ENCODE results near the gene UNC119B.
A peak's percentile ranks its signal among the peaks of the same experiment; 100 is the strongest.
"Not testable (repeated sequence)": the region's sequence is repeated elsewhere in the genome, so short reads cannot be mapped to it uniquely, and the experiment has no call there.

UNC119B gene

GRCh38 chr12:120720234-120720986 is 10.2 kb downstream of the UNC119B start:
- no peak for DNase-seq

- no peak for DNase-seq
Measured at GRCh38 chr12:120720987-120721801, 10.9 kb downstream of the UNC119B start.

GRCh38 chr12:120721866-120722265 is 11.6 kb downstream of the UNC119B start:
- no peak for DNase-seq

- DNase-seq, result no peak
Measured at GRCh38 chr12:120722784-120723183, 12.5 kb downstream of the UNC119B start.

GRCh38 chr12:120724720-120725119 is 14.5 kb downstream of the UNC119B start:
- no peak for DNase-seq

- DNase-seq, result no peak
Measured at GRCh38 chr12:120725151-120725658, 14.9 kb downstream of the UNC119B start.

- peak; percentile 94 for DNase-seq
Measured at GRCh38 chr12:120725659-120726509, 15.6 kb downstream of the UNC119B start, which contains the start of gene ACADS. TSS of gene ACADS (plus strand) at chr12:120725826. CDS start at chr12:120725886, 60 bp downstream.

- DNase-seq, result no peak
Measured at GRCh38 chr12:120726510-120726793, 16.2 kb downstream of the UNC119B start.

GRCh38 chr12:120726961-120727360 is 16.7 kb downstream of the UNC119B start:
- DNase-seq, result no peak

GRCh38 chr12:120732198-120732597 is 21.9 kb downstream of the UNC119B start:
- DNase-seq, result not testable (repeated sequence)

- DNase-seq, result no peak
Measured at GRCh38 chr12:120733574-120733973, 23.3 kb downstream of the UNC119B start.

GRCh38 chr12:120734210-120734609 is 24.0 kb downstream of the UNC119B start:
- DNase-seq, result no peak

- no peak for DNase-seq
Measured at GRCh38 chr12:120735181-120735580, 24.9 kb downstream of the UNC119B start.

- no peak for DNase-seq
Measured at GRCh38 chr12:120736404-120737331, 26.4 kb downstream of the UNC119B start.

- no peak for DNase-seq
Measured at GRCh38 chr12:120737557-120738251, 27.4 kb downstream of the UNC119B start.

GRCh38 chr12:120738252-120739030 is 28.2 kb downstream of the UNC119B start:
- DNase-seq, result no peak

GRCh38 chr12:120739031-120739762 is 28.9 kb downstream of the UNC119B start:
- no peak for DNase-seq

- no peak for DNase-seq
Measured at GRCh38 chr12:120739821-120740613, 29.8 kb downstream of the UNC119B start.

- no peak for DNase-seq
Measured at GRCh38 chr12:120740871-120741270, 30.6 kb downstream of the UNC119B start.

Data from activated CD8-positive, alpha-beta memory T cell treated with anti-CD3 and anti-CD28 coated beads, Interleukin-2, amount 50 U/mL, for 48 hours (primary cell).